ENCODE measurements around the gene FHIT. TPM values are rescaled to one million over a fixed set of nuclear protein-coding genes. Genes with fewer than 3 reads are reported as not detected.

FHIT gene
- total and polyA plus RNA-seq, 11 donors: 4.2 to 26.8 (median 16.5) TPM

DNA sequence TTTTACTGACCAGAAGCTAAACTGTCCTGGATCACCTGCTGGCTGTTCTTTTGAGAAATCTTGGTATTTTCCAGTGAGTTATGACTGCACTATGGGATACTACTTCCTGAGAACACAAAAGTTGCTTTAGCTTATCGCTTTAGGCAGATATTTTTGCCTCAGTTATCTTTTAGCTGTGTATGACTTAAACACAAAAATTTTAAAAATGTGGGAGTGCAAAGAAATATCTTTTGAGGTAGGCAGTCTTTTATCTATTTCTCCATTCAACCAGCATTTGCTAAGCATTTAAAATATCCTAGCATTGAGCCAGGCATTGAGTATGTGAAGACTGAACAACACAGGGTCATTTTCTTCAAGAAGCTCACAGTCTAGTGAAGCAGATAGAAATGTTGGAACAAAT, 981.9 kb downstream of the FHIT start:
- TF ChIP-seq POLR2A (IDR thresholded peaks at IDR 0.05): no peak
- TF ChIP-seq, protein P1, sequence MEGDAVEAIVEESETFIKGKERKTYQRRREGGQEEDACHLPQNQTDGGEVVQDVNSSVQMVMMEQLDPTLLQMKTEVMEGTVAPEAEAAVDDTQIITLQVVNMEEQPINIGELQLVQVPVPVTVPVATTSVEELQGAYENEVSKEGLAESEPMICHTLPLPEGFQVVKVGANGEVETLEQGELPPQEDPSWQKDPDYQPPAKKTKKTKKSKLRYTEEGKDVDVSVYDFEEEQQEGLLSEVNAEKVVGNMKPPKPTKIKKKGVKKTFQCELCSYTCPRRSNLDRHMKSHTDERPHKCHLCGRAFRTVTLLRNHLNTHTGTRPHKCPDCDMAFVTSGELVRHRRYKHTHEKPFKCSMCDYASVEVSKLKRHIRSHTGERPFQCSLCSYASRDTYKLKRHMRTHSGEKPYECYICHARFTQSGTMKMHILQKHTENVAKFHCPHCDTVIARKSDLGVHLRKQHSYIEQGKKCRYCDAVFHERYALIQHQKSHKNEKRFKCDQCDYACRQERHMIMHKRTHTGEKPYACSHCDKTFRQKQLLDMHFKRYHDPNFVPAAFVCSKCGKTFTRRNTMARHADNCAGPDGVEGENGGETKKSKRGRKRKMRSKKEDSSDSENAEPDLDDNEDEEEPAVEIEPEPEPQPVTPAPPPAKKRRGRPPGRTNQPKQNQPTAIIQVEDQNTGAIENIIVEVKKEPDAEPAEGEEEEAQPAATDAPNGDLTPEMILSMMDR (IDR thresholded peaks at IDR 0.05): no peak
- DNase-seq (no peak), ATAC-seq (no peak)
- Histone ChIP-seq H3K4me3 (no peak overlapping the region), H3K36me3 (no peaks in the 10 kb centered on the region), H3K27ac (no peak overlapping the region), H3K4me1 (no peaks in the 10 kb centered on the region), H3K9me3 (no peaks in the 10 kb centered on the region), H3K27me3 (no peaks in the 10 kb centered on the region)
- WGBS, 4 donors: 73 to 76% (median 74%) methylated on average over 1 of the region's 1 CpG
- intact Hi-C loops (cut with DNase I): no loop called here

DNA sequence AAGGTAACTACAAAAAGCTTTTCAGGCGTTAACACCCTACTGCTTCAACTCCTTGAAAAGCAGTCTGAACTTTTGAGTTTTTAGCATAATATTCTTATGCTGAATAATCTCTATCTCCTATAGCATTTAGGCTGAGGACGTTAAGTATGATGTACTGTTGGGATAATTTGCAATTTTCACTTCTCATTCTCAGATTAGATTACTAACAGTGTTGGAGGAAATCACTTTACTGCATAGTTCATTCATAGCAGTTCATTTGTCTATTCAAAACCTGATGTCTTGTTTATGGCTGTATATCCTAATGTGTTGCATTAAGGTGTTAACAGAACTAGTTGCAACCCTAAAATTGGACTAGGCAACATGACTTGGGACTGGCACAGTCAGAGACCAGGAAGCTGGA, 983.1 kb downstream of the FHIT start:
- DNase-seq (no peak), ATAC-seq (no peak)
- Histone ChIP-seq H3K4me3 (no peak overlapping the region), H3K4me1 (no peaks in the 10 kb centered on the region), H3K9me3 (peaks cover 0 to under 1% (median 0%) of the 10 kb centered on the region in 12 donors), H3K27me3 (no peaks in the 10 kb centered on the region), H3K36me3 (no peaks in the 10 kb centered on the region), H3K27ac (no peak overlapping the region)
- WGBS, 4 donors: 31 to 37% (median 33%) methylated on average over 2 of the region's 2 CpGs
- TF ChIP-seq, protein P1 (IDR thresholded peaks at IDR 0.05): no peak
- no peak for TF ChIP-seq POLR2A (IDR thresholded peaks at IDR 0.05)
- intact Hi-C loops (cut with DNase I): no loop called here

DNA sequence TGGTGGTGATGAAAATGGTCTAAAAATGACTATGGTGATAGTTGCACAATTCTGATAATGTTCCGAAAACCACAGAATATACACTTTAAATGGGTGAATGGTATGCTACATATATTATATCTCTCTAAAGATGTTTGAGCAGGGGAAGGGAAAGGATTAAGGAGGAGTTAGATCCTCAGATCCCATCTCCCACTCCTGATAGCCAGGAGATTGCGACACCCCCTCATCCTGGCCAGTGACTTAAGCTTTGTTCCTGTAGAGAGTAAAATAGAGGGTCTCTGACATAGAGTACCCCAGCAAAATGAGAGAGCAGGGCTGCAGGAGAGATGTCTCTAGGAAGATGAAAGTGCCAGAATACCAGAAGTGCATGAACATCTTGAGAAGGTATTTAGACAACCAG, 984.8 kb downstream of the FHIT start:
- no peak for ATAC-seq
- Histone ChIP-seq H3K4me3 (no peak overlapping the region), H3K27ac (no peak overlapping the region), H3K36me3 (no peaks in the 10 kb centered on the region), H3K9me3 (peaks cover 0 to 5% (median 0%) of the 10 kb centered on the region in 12 donors), H3K27me3 (no peaks in the 10 kb centered on the region), H3K4me1 (no peaks in the 10 kb centered on the region)
- intact Hi-C loops (cut with DNase I): no loop called here
- WGBS, 4 donors: 90 to 96% (median 95%) methylated on average over 2 of the region's 2 CpGs
- TF ChIP-seq POLR2A (IDR thresholded peaks at IDR 0.05): no peak
- TF ChIP-seq, protein P1 (IDR thresholded peaks at IDR 0.05): no peak
- no peak for DNase-seq

DNA sequence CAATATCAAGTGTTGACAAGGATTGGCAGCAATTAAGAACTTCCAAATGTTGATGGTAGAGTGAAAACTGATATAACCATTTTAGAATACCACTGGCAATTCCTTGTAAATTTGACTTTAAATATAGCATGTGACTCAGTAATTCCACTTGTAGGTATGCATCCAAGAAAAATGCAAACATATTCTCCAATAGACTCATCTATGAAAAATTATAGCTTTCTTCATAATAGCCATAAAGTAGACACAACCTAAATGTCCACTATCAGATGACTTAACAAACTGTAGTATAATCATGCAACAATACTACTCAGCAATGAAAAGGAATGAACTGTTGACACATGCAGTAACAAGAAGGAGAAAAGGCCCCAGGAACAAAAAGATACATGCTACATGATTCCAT, 988.1 kb downstream of the FHIT start:
- H3K36me3 ChIP-seq: no peaks in the 10 kb centered on the region
- DNase-seq: no peak
- intact Hi-C loops (cut with DNase I): no loop called here
- H3K4me3 ChIP-seq: no peak overlapping the region
- H3K4me1 ChIP-seq: no peaks in the 10 kb centered on the region
- no peak for TF ChIP-seq POLR2A (IDR thresholded peaks at IDR 0.05)
- TF ChIP-seq, protein P1 (IDR thresholded peaks at IDR 0.05): no peak
- no peak overlapping the region for H3K27ac ChIP-seq
- no peaks in the 10 kb centered on the region for H3K27me3 ChIP-seq
- no peak for ATAC-seq
- H3K9me3 ChIP-seq: peaks cover 0 to 5% (median 0%) of the 10 kb centered on the region in 12 donors
